Thyroid gland (tissue), 4 donors: Measurements from ENCODE around the gene AP2M1. TPM values are rescaled to one million over a fixed set of nuclear protein-coding genes. Genes with fewer than 3 reads are reported as not detected.
A peak's percentile ranks its signal among the peaks of the same experiment; 100 is the strongest.

Source experiments
- DNase-seq, 2 donors: peaks; one replicate each; pipeline ENCODE4 v3.0.0-alpha.2; 2019
- H3K27ac ChIP-seq, 3 donors: fragments of 200-600 bp; sonication (generic); 1 replicate in 2 of 3; 2 replicates in 1 of 3; pipeline ENCODE4 v1.5.1; 2016 to 2019; ENCODE audit warnings: mild to moderate bottlenecking in 1 of 3, moderate library complexity in 1 of 3
- H3K27me3 ChIP-seq: fragments of 200-600 bp; sonication (generic); one replicate; pipeline ENCODE4 v1.5.1; 2019
- H3K36me3 ChIP-seq, 2 donors: fragments of 200-600 bp; sonication (generic); one replicate each; pipeline ENCODE4 v1.5.1; 2016 to 2019
- H3K4me1 ChIP-seq, 2 donors: fragments of 200-600 bp; sonication (generic); one replicate each; pipeline ENCODE4 v1.5.1; 2017 to 2019
- H3K4me3 ChIP-seq, 3 donors: fragments of 200-600 bp; sonication (generic); replicated peaks in 1 of 3; 1 replicate in 2 of 3; 2 replicates in 1 of 3; pipeline ENCODE4 v1.5.1; 2016; ENCODE audit warnings: mild to moderate bottlenecking in 1 of 3
- H3K9me3 ChIP-seq: fragments of 200-600 bp; sonication (generic); one replicate; pipeline ENCODE4 v1.5.1; 2017
- CTCF ChIP-seq, 6 experiments: fragments of 200-600 bp in 3 of 6; fragments of 450-650 bp in 3 of 6; sonication (generic) in 3 of 6; IDR thresholded peaks; one replicate each; pipeline ENCODE4 v1.5.1; 2016 to 2019; ENCODE audit warnings: antibody characterized with exemption in 6 of 6, mild to moderate bottlenecking in 2 of 6, inconsistent platforms in 1 of 6, moderate library complexity in 1 of 6
- POLR2A ChIP-seq, 2 donors: fragments of 450-650 bp; IDR thresholded peaks; one replicate each; pipeline ENCODE4 v1.6.1; 2017; ENCODE audit warnings: antibody characterized with exemption in 2 of 2, mild to moderate bottlenecking in 2 of 2, moderate library complexity in 1 of 2
- WGBS, 2 donors: methylation state at CpG; one replicate each; pipeline ENCODE4 v1.1.5; 2017; 5-methylcytosine and 5-hydroxymethylcytosine counted together
- intact Hi-C: fragments of 100-400 bp; cut with DNase I; formaldehyde crosslinking; loops from one replicate; pipeline ENCODE4 v1.15.1; 2023
- total RNA-seq, 4 donors: library from RNA; depleted of rRNA; stranded (reverse); fragments of >200 nt; gene quantifications; one replicate each; pipeline ENCODE4 v1.2.3, GENCODE V29; 2016

Gene AP2M1
- total RNA-seq, 4 donors from 2014 or later = 180 to 302 (median 212) TPM

- TF ChIP-seq CTCF (IDR thresholded peaks at IDR 0.05) = no peak
- Histone ChIP-seq H3K4me3 (no peak overlapping the region), H3K9me3 (no peaks in the 10 kb centered on the region), H3K27ac (no peak overlapping the region), H3K27me3 (no peaks in the 10 kb centered on the region), H3K36me3 (peaks cover 54 to 55% of the 10 kb centered on the region in 2 donors), H3K4me1 (peaks cover 17 to 19% of the 10 kb centered on the region in 2 donors)
- DNase-seq = no peak
- intact Hi-C loops = loop anchor here (5.0 kb wide), 1 partner anchor 41 kb away; no protein-coding TSS in a partner anchor
- 88 to 98% methylated on average over 5 of the region's 5 CpGs for WGBS, 2 donors
Measured at GRCh38 chr3:184183679-184184078, 9.0 kb downstream of the AP2M1 start.

- Histone ChIP-seq H3K4me3 (no peak overlapping the region), H3K27ac (peak overlapping the region in 1 of 3 donors; percentile 54), H3K27me3 (no peaks in the 10 kb centered on the region), H3K4me1 (peaks cover 17 to 19% of the 10 kb centered on the region in 2 donors), H3K9me3 (no peaks in the 10 kb centered on the region), H3K36me3 (peaks cover 53 to 54% of the 10 kb centered on the region in 2 donors)
- no peak for DNase-seq
- TF ChIP-seq POLR2A (IDR thresholded peaks at IDR 0.05) = no peak
- TF ChIP-seq CTCF (IDR thresholded peaks at IDR 0.05) = no peak
- intact Hi-C loops = loop anchor here (5.0 kb wide), 2 partner anchors 42 to 58 kb away; no protein-coding TSS in a partner anchor
- 93 to 95% methylated on average over 18 of the region's 18 CpGs for WGBS, 2 donors
Measured at GRCh38 chr3:184184546-184185230, 10.0 kb downstream of the AP2M1 start.

- Histone ChIP-seq H3K27ac (peak overlapping the region; percentile 54 to 74 (median 65)), H3K27me3 (no peaks in the 10 kb centered on the region), H3K4me3 (peak overlapping the region; percentile 46 to 91 (median 56)), H3K4me1 (peaks cover 17 to 19% of the 10 kb centered on the region in 2 donors), H3K36me3 (peaks cover 47 to 53% of the 10 kb centered on the region in 2 donors), H3K9me3 (no peaks in the 10 kb centered on the region)
- WGBS, 2 donors = 6 to 7% methylated on average over 27 to 28 of the region's 55 CpGs
- DNase-seq = peak; percentile 100
- TF ChIP-seq CTCF (IDR thresholded peaks at IDR 0.05) = no peak
- TF ChIP-seq POLR2A (IDR thresholded peaks at IDR 0.05) = no peak
- intact Hi-C loops = loop anchor here (5.0 kb wide), 1 partner anchor 57 kb away; no protein-coding TSS in a partner anchor
Measured at GRCh38 chr3:184185461-184186183, 11.0 kb downstream of the AP2M1 start.

GRCh38 chr3:184186184-184186901, 11.7 kb downstream of the AP2M1 start, which contains the start of gene ABCF3:
TSS of gene ABCF3 (plus strand) at chr3:184186199. CDS start at chr3:184186208, 9 bp downstream.
- H3K4me3 ChIP-seq = peak within 1 kb of the TSS; percentile 46 to 91 (median 56)
- WGBS, 2 donors = 1 to 2% methylated on average over 23 to 26 of the region's 45 CpGs
- peak within 1 kb of the TSS; percentile 54 to 74 (median 65) for H3K27ac ChIP-seq
- DNase-seq = no peak
- no peaks in the 10 kb centered on the region for H3K27me3 ChIP-seq
- H3K9me3 ChIP-seq = no peaks in the 10 kb centered on the region
- intact Hi-C loops = loop anchor here (5.0 kb wide), 1 partner anchor 56 kb away; no protein-coding TSS in a partner anchor
- TF ChIP-seq CTCF (IDR thresholded peaks at IDR 0.05) (no peak), POLR2A (IDR thresholded peaks at IDR 0.05) (peak in 1 of 2 donors; percentile 76)
- peaks cover 45 to 49% of the 10 kb centered on the region in 2 donors for H3K36me3 ChIP-seq
- peaks cover 17 to 19% of the 10 kb centered on the region in 2 donors for H3K4me1 ChIP-seq
